Activated CD8-positive, alpha-beta memory T cell treated with anti-CD3 and anti-CD28 coated beads, Interleukin-2, amount 10 ng/mL, durations not matched to agents 7 days and 5 days (primary cell): ENCODE results near the gene ZDHHC17. TPM values are rescaled to one million over a fixed set of nuclear protein-coding genes. Genes with fewer than 3 reads are reported as not detected.
A peak's percentile ranks its signal among the peaks of the same experiment; 100 is the strongest.

Experiments used
- ATAC-seq: fragments of 150-1000 bp; cut with Tn5 transposase; one replicate; pipeline ENCODE4 v1.10.0; 2021; ENCODE audit warnings: moderate library complexity
- CTCF ChIA-PET: fragments of 350-600 bp; sonication (Branson Sonifier 250); formaldehyde crosslinking; loops from one replicate; lab custom pipeline; 2021; ENCODE audit warnings: antibody characterized with exemption; lab: Charles Lee
- DNase-seq: peaks from one replicate; pipeline ENCODE4 v3.0.0-alpha.2; 2020
- H3K27ac Mint-ChIP-seq: one replicate; pipeline ENCODE4 v1.8.0; 2021; ENCODE audit warnings: mild to moderate bottlenecking, mixed read lengths
- H3K27me3 Mint-ChIP-seq: one replicate; pipeline ENCODE4 v1.8.0; 2021; ENCODE audit warnings: mixed read lengths
- H3K36me3 Mint-ChIP-seq: one replicate; pipeline ENCODE4 v1.8.0; 2021; ENCODE audit warnings: mild to moderate bottlenecking, mixed read lengths
- H3K4me1 Mint-ChIP-seq: one replicate; pipeline ENCODE4 v1.8.0; 2021; ENCODE audit warnings: mixed read lengths
- H3K4me3 Mint-ChIP-seq: one replicate; pipeline ENCODE4 v1.8.0; 2021; ENCODE audit warnings: mild to moderate bottlenecking, moderate library complexity, mixed read lengths
- H3K9me3 Mint-ChIP-seq: one replicate; pipeline ENCODE4 v1.8.0; 2022; ENCODE audit warnings: low read depth, mixed read lengths
- total RNA-seq, 2 experiments: library from RNA; stranded (reverse); gene quantifications; one replicate each; pipeline ENCODE4 v1.2.3, GENCODE V29; 2021

ZDHHC17 gene
- total RNA-seq, 2 experiments from 2014 or later = 19.9 to 25.9 TPM

DNA sequence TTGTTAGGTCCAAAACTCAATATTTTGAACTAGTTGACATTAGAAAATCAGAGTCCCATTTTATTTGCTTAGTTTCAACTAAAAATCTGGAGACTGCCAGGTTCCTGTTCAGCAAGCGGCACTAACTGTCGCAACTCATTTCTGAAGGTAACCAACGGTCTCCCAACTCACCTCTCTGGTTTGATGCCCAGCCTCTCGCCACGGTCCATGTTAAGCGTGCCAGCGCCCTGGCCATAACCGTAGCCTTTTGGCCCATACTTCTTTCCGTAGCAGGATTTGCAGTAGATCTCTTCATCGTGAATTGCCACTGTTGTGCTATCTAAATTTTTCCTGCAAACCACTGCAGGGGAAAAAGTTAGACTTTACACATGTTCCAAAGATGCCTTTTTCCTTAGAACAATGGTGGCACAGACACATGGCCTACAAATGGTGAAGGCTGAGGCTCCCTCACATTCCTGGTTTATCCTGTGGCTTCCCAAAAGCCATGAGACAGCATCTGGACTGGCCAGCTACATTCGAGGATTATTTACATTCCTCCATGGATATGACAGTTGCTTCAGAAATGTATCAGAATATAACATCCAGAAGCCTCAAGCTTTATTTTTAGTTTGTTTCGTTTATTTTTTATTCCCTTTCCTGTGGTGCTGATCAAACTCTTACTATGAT is 99.2 kb downstream of the ZDHHC17 start:
- CTCF ChIA-PET = no interaction called here
- DNase-seq (no peak), ATAC-seq (no peak)
- no peaks in the 10 kb centered on the region for H3K36me3 Mint-ChIP-seq
- no peaks in the 10 kb centered on the region for H3K9me3 Mint-ChIP-seq
- H3K27me3 Mint-ChIP-seq = peaks cover 11% of the 10 kb centered on the region
- H3K4me1 Mint-ChIP-seq = peaks cover 2% of the 10 kb centered on the region
- no peak overlapping the region for H3K27ac Mint-ChIP-seq
- H3K4me3 Mint-ChIP-seq = no peak overlapping the region

- peaks cover 11% of the 10 kb centered on the region for H3K27me3 Mint-ChIP-seq
Observed at GRCh38 chr12:76863837-76864236, 99.9 kb downstream of the ZDHHC17 start.

GRCh38 chr12:76864791-76865400 is 101.0 kb downstream of the ZDHHC17 start:
- Mint-ChIP-seq H3K4me1 (no peaks in the 10 kb centered on the region), H3K9me3 (no peaks in the 10 kb centered on the region), H3K36me3 (no peaks in the 10 kb centered on the region), H3K4me3 (no peak overlapping the region), H3K27me3 (peaks cover 11% of the 10 kb centered on the region), H3K27ac (no peak overlapping the region)
- CTCF ChIA-PET = interaction anchor here (0.6 kb wide), 1 partner anchor 209 kb away, joined by 3 read pairs; no protein-coding TSS in a partner anchor
- DNase-seq (no peak), ATAC-seq (no peak)

More at GRCh38 chr12:76863837-76864236, 99.9 kb downstream of the ZDHHC17 start:
- DNase-seq = no peak
- no peak overlapping the region for H3K4me3 Mint-ChIP-seq
- H3K4me1 Mint-ChIP-seq = peaks cover 2% of the 10 kb centered on the region
- H3K36me3 Mint-ChIP-seq = no peaks in the 10 kb centered on the region
- no peaks in the 10 kb centered on the region for H3K9me3 Mint-ChIP-seq
- CTCF ChIA-PET = interaction anchor here (0.6 kb wide), 1 partner anchor 211 kb away, joined by 3 read pairs; no protein-coding TSS in a partner anchor
- ATAC-seq = no peak
- H3K27ac Mint-ChIP-seq = no peak overlapping the region

GRCh38 chr12:76866151-76866567 is 102.2 kb downstream of the ZDHHC17 start:
- H3K27me3 Mint-ChIP-seq = peaks cover 14% of the 10 kb centered on the region
- H3K9me3 Mint-ChIP-seq = no peaks in the 10 kb centered on the region
- H3K36me3 Mint-ChIP-seq = no peaks in the 10 kb centered on the region
- ATAC-seq (no peak), DNase-seq (no peak)
- H3K4me1 Mint-ChIP-seq = no peaks in the 10 kb centered on the region
- no peak overlapping the region for H3K27ac Mint-ChIP-seq
- CTCF ChIA-PET = no interaction called here
- no peak overlapping the region for H3K4me3 Mint-ChIP-seq

- ATAC-seq = no peak
- H3K4me1 Mint-ChIP-seq = no peaks in the 10 kb centered on the region
- no peak overlapping the region for H3K27ac Mint-ChIP-seq
- CTCF ChIA-PET = interaction anchor here (0.6 kb wide), 1 partner anchor 47 kb away, joined by 3 read pairs; no protein-coding TSS in a partner anchor
- no peak overlapping the region for H3K4me3 Mint-ChIP-seq
- H3K9me3 Mint-ChIP-seq = no peaks in the 10 kb centered on the region
- no peak for DNase-seq
- H3K27me3 Mint-ChIP-seq = peaks cover 14% of the 10 kb centered on the region
- H3K36me3 Mint-ChIP-seq = no peaks in the 10 kb centered on the region
Observed at GRCh38 chr12:76866726-76867125, 102.8 kb downstream of the ZDHHC17 start.

GRCh38 chr12:76871082-76871481 is 107.2 kb downstream of the ZDHHC17 start:
- Mint-ChIP-seq H3K4me1 (no peaks in the 10 kb centered on the region), H3K4me3 (no peak overlapping the region), H3K27ac (no peak overlapping the region), H3K36me3 (no peaks in the 10 kb centered on the region), H3K27me3 (peaks cover 28% of the 10 kb centered on the region), H3K9me3 (no peaks in the 10 kb centered on the region)
- no peak for DNase-seq
- no peak for ATAC-seq
- CTCF ChIA-PET = no interaction called here

- Mint-ChIP-seq H3K27me3 (peaks cover 35% of the 10 kb centered on the region), H3K4me1 (no peaks in the 10 kb centered on the region), H3K27ac (no peak overlapping the region), H3K4me3 (no peak overlapping the region), H3K36me3 (no peaks in the 10 kb centered on the region), H3K9me3 (no peaks in the 10 kb centered on the region)
- ATAC-seq = no peak
- CTCF ChIA-PET = no interaction called here
- no peak for DNase-seq
Observed at GRCh38 chr12:76871742-76872141, 107.8 kb downstream of the ZDHHC17 start.

GRCh38 chr12:76872415-76872814 is 108.5 kb downstream of the ZDHHC17 start:
- no peaks in the 10 kb centered on the region for H3K9me3 Mint-ChIP-seq
- DNase-seq (no peak), ATAC-seq (no peak)
- CTCF ChIA-PET = no interaction called here
- no peak overlapping the region for H3K27ac Mint-ChIP-seq
- H3K4me3 Mint-ChIP-seq = no peak overlapping the region
- peaks cover 41% of the 10 kb centered on the region for H3K27me3 Mint-ChIP-seq
- peaks cover 1% of the 10 kb centered on the region for H3K4me1 Mint-ChIP-seq
- H3K36me3 Mint-ChIP-seq = no peaks in the 10 kb centered on the region

DNA sequence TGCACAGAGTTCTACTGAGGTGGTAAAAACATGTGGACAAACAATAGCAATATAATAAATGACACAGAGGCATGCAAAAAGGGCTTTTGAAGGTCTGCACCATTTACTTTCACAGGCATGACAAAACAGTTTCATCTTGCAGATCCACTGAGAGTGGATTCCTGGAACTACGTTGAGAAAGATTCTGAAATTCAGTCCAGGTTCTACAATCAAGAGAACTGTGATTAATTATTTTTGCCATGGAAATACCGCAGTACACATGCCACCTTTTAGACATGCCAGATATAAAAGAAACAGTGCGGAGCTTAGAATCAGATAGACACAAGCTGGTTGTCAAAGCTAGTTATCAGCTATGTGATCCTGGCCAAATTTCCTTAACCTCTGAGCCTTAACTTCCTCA is 110.1 kb downstream of the ZDHHC17 start:
- ATAC-seq (no peak), DNase-seq (no peak)
- CTCF ChIA-PET = no interaction called here
- Mint-ChIP-seq H3K4me1 (peaks cover 9% of the 10 kb centered on the region), H3K4me3 (no peak overlapping the region), H3K36me3 (no peaks in the 10 kb centered on the region), H3K9me3 (no peaks in the 10 kb centered on the region), H3K27me3 (peaks cover 53% of the 10 kb centered on the region), H3K27ac (no peak overlapping the region)

GRCh38 chr12:76874491-76875190 is 110.7 kb downstream of the ZDHHC17 start:
- Mint-ChIP-seq H3K36me3 (no peaks in the 10 kb centered on the region), H3K27ac (no peak overlapping the region), H3K9me3 (no peaks in the 10 kb centered on the region), H3K4me1 (peaks cover 11% of the 10 kb centered on the region), H3K4me3 (no peak overlapping the region), H3K27me3 (peaks cover 57% of the 10 kb centered on the region)
- CTCF ChIA-PET = no interaction called here
- no peak for DNase-seq
- no peak for ATAC-seq

GRCh38 chr12:76876696-76877229 is 112.8 kb downstream of the ZDHHC17 start:
- no peak for DNase-seq
- Mint-ChIP-seq H3K9me3 (no peaks in the 10 kb centered on the region), H3K4me3 (no peak overlapping the region), H3K36me3 (no peaks in the 10 kb centered on the region), H3K4me1 (peaks cover 11% of the 10 kb centered on the region), H3K27me3 (peaks cover 72% of the 10 kb centered on the region), H3K27ac (no peak overlapping the region)
- ATAC-seq = no peak
- CTCF ChIA-PET = no interaction called here

GRCh38 chr12:76878099-76878898 is 114.4 kb downstream of the ZDHHC17 start:
- CTCF ChIA-PET = no interaction called here
- Mint-ChIP-seq H3K27ac (no peak overlapping the region), H3K27me3 (peaks cover 79% of the 10 kb centered on the region), H3K4me3 (peak overlapping the region; percentile 78), H3K9me3 (no peaks in the 10 kb centered on the region), H3K36me3 (no peaks in the 10 kb centered on the region), H3K4me1 (peaks cover 11% of the 10 kb centered on the region)
- DNase-seq (no peak), ATAC-seq (peak; percentile 54)
